ENCODE results near the gene PRAC2.

Gene PRAC2

GRCh38 chr17:48734333-48735061, 11.5 kb downstream of the PRAC2 start:
- DNase-seq = no peak

- DNase-seq = no peak
Measured at GRCh38 chr17:48735062-48735351, 12.0 kb downstream of the PRAC2 start.

- DNase-seq = no peak
Measured at GRCh38 chr17:48737330-48738043, 14.5 kb downstream of the PRAC2 start.

GRCh38 chr17:48738424-48738802, 15.4 kb downstream of the PRAC2 start:
- no peak for DNase-seq

- no peak for DNase-seq
Measured at GRCh38 chr17:48738803-48739526, 16.0 kb downstream of the PRAC2 start.

- no peak for DNase-seq
Measured at GRCh38 chr17:48740537-48740936, 17.6 kb downstream of the PRAC2 start.

GRCh38 chr17:48745381-48746275, 22.6 kb downstream of the PRAC2 start:
- no peak for DNase-seq

GRCh38 chr17:48746916-48747444, 24.0 kb downstream of the PRAC2 start:
- no peak for DNase-seq

- DNase-seq = no peak
Measured at GRCh38 chr17:48747445-48748363, 24.7 kb downstream of the PRAC2 start.

GRCh38 chr17:48748718-48749566, 26.0 kb downstream of the PRAC2 start:
- no peak for DNase-seq

GRCh38 chr17:48749621-48750553, 26.9 kb downstream of the PRAC2 start:
- DNase-seq = no peak

- DNase-seq = no peak
Measured at GRCh38 chr17:48751172-48751571, 28.2 kb downstream of the PRAC2 start.

- DNase-seq = no peak
Measured at GRCh38 chr17:48751733-48752398, 28.9 kb downstream of the PRAC2 start.

GRCh38 chr17:48752399-48753288, 29.7 kb downstream of the PRAC2 start:
- DNase-seq = no peak

GRCh38 chr17:48753794-48754499, 31.0 kb downstream of the PRAC2 start:
- no peak for DNase-seq

- DNase-seq = no peak
Measured at GRCh38 chr17:48754500-48755261, 31.7 kb downstream of the PRAC2 start.
